ENCODE data around the gene ADAP2.

ADAP2 gene

DNA sequence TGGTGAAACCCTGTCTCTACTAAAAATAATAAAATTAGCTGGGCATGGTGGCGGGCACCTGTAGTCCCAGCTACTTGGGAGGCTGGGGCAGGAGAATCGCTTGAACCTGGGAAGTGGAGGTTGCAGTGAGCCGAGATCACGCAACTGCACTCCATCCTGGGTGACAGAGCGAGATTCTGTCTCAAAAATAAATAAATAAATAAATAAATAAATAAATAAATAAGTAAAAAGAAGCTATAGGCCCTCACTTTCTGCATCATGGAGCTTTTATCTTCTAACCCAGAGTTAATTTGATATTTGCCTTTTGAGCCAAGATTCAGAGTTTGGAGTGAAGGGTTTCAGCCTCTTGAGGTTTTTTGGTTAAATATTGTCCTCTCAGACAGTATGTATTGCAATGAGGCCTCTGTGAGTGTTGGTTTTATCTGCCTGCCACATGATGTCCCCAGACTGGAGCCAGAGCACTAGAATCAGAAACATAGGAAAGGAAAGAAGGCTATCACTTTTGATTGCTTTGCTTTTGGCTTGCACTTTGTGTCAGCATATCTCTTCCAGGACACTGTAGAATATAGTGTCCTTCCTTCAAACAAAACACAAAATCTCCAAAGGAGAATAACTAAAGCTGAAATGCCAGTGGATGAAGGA, 81.6 kb downstream of the ADAP2 start:
- no peak for TF ChIP-seq CTCF (IDR thresholded peaks at IDR 0.05; ENCODE audit: extremely low read depth, insufficient read depth, missing control alignments)
- no peak for DNase-seq (ENCODE audit: low spot score)
- in situ Hi-C loops (cut with MboI; ENCODE audit: low pct_unique_long_range_greater_than_20kb, low sequenced_read_pairs, unreplicated experiment) = no loop called here

DNA sequence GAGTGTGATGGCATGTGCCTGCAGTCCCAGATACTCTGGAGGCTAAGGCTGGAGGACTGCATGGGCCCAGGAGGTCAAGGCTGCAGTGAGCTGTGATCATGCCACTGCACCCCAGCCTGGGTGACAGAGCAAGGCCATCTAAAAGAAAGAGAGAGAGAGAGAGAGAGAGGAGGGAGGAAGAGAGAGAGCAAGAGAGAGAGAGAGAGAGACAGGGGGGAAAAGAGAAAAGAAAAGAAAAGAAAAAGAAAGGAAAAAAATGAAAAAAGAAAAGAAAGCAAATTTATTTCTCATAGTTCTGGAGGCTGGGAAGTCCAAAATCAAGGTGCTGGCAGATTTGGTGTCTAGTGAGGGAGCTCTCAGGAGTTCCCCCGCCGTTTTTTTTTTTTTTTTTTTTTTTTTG, 82.4 kb downstream of the ADAP2 start:
- in situ Hi-C loops (cut with MboI; ENCODE audit: low pct_unique_long_range_greater_than_20kb, low sequenced_read_pairs, unreplicated experiment) = no loop called here
- DNase-seq (ENCODE audit: low spot score) = no peak
- no peak for TF ChIP-seq CTCF (IDR thresholded peaks at IDR 0.05; ENCODE audit: extremely low read depth, insufficient read depth, missing control alignments)

DNA sequence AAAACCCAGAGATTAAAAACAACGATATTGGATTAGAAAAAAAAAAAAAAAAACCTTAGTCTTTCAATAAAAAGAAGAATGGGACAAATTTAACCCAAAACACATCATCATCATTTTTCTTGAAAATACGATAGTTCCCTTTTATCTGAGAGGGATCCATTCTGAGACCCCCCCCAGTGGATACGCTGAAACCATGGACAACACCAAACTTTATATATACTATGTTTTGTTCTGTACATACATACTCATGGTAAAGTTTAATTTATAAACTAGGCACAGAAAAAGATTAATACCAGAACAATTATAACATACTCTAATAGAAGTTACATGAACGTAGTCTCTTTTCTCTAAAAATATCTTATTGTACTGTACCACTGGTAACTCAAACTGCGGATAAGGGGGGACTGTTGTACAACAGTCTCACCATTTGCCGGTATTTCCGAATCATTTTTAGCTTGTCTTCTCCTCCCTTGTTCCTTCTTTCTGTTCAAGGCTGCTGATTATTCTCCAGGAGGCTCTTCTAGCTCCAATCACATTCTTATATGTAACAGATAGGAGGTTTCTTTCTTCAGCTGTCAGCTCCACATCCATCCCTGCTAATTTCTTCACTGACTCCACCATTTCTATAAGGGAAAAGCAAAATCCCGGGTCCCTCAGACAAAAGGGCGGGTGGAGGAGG, 86.1 kb downstream of the ADAP2 start:
- in situ Hi-C loops (cut with MboI; ENCODE audit: low pct_unique_long_range_greater_than_20kb, low sequenced_read_pairs, unreplicated experiment) = no loop called here
- no peak for TF ChIP-seq CTCF (IDR thresholded peaks at IDR 0.05; ENCODE audit: extremely low read depth, insufficient read depth, missing control alignments)
- peak; percentile 15 for DNase-seq (ENCODE audit: low spot score)

- peak; percentile 72 for DNase-seq (ENCODE audit: low spot score)
- in situ Hi-C loops (cut with MboI; ENCODE audit: low pct_unique_long_range_greater_than_20kb, low sequenced_read_pairs, unreplicated experiment) = no loop called here
- no peak for TF ChIP-seq CTCF (IDR thresholded peaks at IDR 0.05; ENCODE audit: extremely low read depth, insufficient read depth, missing control alignments)
These were observed 86.8 kb downstream of the ADAP2 start for GRCh38 chr17:31008374-31009041.

Measured in GM13977 (cell line).